Panc1 (cell line): ENCODE results near the gene COL1A2. TPM values are rescaled to one million over a fixed set of nuclear protein-coding genes. Genes with fewer than 3 reads are reported as not detected.

Source experiments
- ATAC-seq: fragments of 200-7000 bp; cut with Tn5 transposase; 2 replicates; pipeline ENCODE4 v1.9.1; 2020; ENCODE audit warnings: mild to moderate bottlenecking, moderate library complexity
- BruUV-seq: library from RNA; stranded (reverse); fragments of 400-500 nt; replicated peaks from 2 replicates; lab custom pipeline; 2021; lab: Mats Ljungman, UMichigan
- CTCF ChIA-PET: fragments of 300-600 bp; sonication (Branson Sonifier 250); formaldehyde crosslinking; loops from one replicate; lab custom pipeline; 2022; ENCODE audit warnings: antibody characterized with exemption; lab: Charles Lee
- POLR2A ChIA-PET: fragments of 300-600 bp; sonication (Branson Sonifier 250); formaldehyde crosslinking; loops from one replicate; lab custom pipeline; 2022; ENCODE audit warnings: antibody characterized with exemption; lab: Charles Lee
- DNase-seq: peaks from one replicate; pipeline ENCODE4 v3.0.0-alpha.2; 2010; ENCODE audit warnings: low read depth, low spot score
- H3K27ac ChIP-seq: 2 replicates; pipeline ENCODE4 v1.5.1; 2011; ENCODE audit warnings: mild to moderate bottlenecking, low read length, inconsistent platforms
- H3K27me3 ChIP-seq: fragments of 200-500 bp; sonication (Bioruptor generic); 2 replicates; pipeline ENCODE4 v1.6.0; 2014; ENCODE audit warnings: low read length, inconsistent platforms; ENCODE audit not compliant: control insufficient read depth, insufficient read depth
- H3K36me3 ChIP-seq: fragments of 200-500 bp; sonication (Bioruptor generic); 2 replicates; pipeline ENCODE4 v1.5.1; 2014; ENCODE audit warnings: inconsistent platforms, mild to moderate bottlenecking, low read length, moderate library complexity; ENCODE audit not compliant: control insufficient read depth, insufficient read depth
- H3K4me1 ChIP-seq: 2 replicates; pipeline ENCODE4 v1.5.1; 2011; ENCODE audit warnings: inconsistent platforms, mild to moderate bottlenecking, low read length, moderate library complexity; ENCODE audit not compliant: control insufficient read depth, insufficient read depth
- H3K4me3 ChIP-seq, 2 experiments: 2 replicates each; pipeline ENCODE4 v1.5.1; 2011 to 2012; ENCODE audit warnings: low read depth in 2 of 2, low read length in 2 of 2, mild to moderate bottlenecking in 2 of 2, inconsistent platforms in 1 of 2, moderate library complexity in 1 of 2
- H3K9me3 ChIP-seq: fragments of 200-500 bp; sonication (Bioruptor generic); 2 replicates; pipeline ENCODE4 v1.5.1; 2014; ENCODE audit warnings: low read depth, mild to moderate bottlenecking, inconsistent platforms, low read length, moderate library complexity; ENCODE audit not compliant: control insufficient read depth, insufficient read depth
- POLR2AphosphoS5 ChIP-seq: IDR thresholded peaks from 2 replicates; pipeline ENCODE4 v1.6.1; 2012; ENCODE audit warnings: mild to moderate bottlenecking, low read depth, low read length, moderate library complexity
- SIN3A ChIP-seq: IDR thresholded peaks from 2 replicates; pipeline ENCODE4 v1.6.1; 2012; ENCODE audit warnings: low read depth, mild to moderate bottlenecking, low read length, moderate library complexity, borderline replicate concordance; ENCODE audit not compliant: insufficient read depth
- TCF7L2 ChIP-seq: IDR thresholded peaks from 2 replicates; pipeline ENCODE4 v1.6.1; 2011; ENCODE audit warnings: mild to moderate bottlenecking, low read depth, low read length, inconsistent platforms
- in situ Hi-C: cut with HindIII; loops from 2 replicates; pipeline ENCODE4 v1.10.0; 2016; ENCODE audit warnings: low sequenced_read_pairs, low pct_unique_long_range_greater_than_20kb
- intact Hi-C: fragments of 100-400 bp; cut with micrococcal nuclease; formaldehyde crosslinking; loops from one replicate; pipeline ENCODE4 v1.10.0; 2022; ENCODE audit not compliant: unreplicated experiment
- total RNA-seq: library from RNA; stranded (reverse); gene quantifications from one replicate; pipeline ENCODE4 v1.2.1, GENCODE V29; 2021; ENCODE audit not compliant: unreplicated experiment
- TF ChIP-seq, protein P1 (sequence below): fragments of 450-650 bp; IDR thresholded peaks from 2 replicates; pipeline ENCODE4 v1.5.1; 2017; ENCODE audit warnings: mild to moderate bottlenecking
- TF ChIP-seq, protein P2 (sequence below), 2 experiments: IDR thresholded peaks; 2 replicates each; pipeline ENCODE4 v1.6.1; 2011 to 2012; ENCODE audit warnings: low read depth in 2 of 2, control low read depth in 1 of 2, low read length in 1 of 2, mild to moderate bottlenecking in 1 of 2, moderate library complexity in 1 of 2; ENCODE audit not compliant: insufficient read depth in 1 of 2

COL1A2 gene
- total RNA-seq, 1 experiment from 2014 or later: 1.3 TPM

DNA sequence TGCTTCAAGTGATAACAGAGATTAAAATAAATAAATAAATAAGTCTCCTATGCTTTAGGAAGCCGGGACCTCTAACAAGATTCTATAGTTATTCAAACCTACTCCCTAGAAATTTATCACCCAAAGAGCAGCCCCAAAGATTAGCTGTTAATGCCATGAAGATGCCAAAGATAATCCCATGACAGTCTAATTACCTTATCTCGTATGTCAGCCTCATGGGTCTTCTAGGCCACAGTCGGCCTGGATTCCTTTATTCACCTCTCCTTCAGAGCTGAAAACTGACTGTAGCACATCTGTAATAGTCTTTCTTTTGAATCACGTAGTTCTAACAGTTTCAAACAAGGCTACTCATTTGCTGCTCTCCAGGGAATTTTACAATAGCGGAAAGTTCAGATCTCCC, 24.2 kb downstream of the COL1A2 start:
- ChIA-PET POLR2A (no interaction called here), CTCF (no interaction called here)
- ATAC-seq (no peak), DNase-seq (no peak)
- intact Hi-C loops (no loop called here), in situ Hi-C loops (no loop called here)
- peaks cover 2% of the 10 kb centered on the region; the same call in 1 of the 2 replicates for H3K27me3 ChIP-seq
- H3K36me3 ChIP-seq: no peaks in the 10 kb centered on the region
- BruUV-seq: no TSS peak
- H3K4me1 ChIP-seq: no peaks in the 10 kb centered on the region
- H3K27ac ChIP-seq: no peak overlapping the region
- no peak overlapping the region for H3K4me3 ChIP-seq
- no peaks in the 10 kb centered on the region for H3K9me3 ChIP-seq
- no peak for TF ChIP-seq POLR2AphosphoS5

DNA sequence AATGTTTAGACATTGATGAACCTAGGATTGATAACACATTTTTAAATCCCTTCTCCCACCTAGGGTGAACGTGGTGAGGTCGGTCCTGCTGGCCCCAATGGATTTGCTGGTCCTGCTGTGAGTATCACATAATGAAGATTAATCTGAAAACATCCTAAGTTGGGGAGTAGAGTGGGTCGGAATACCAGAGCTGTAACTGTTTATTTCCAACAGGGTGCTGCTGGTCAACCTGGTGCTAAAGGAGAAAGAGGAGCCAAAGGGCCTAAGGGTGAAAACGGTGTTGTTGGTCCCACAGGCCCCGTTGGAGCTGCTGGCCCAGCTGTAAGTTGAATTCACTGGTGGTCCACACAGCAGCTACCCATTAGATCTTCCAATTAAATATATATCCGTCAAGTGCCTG, 25.6 kb downstream of the COL1A2 start:
- in situ Hi-C loops (no loop called here), intact Hi-C loops (no loop called here)
- Histone ChIP-seq H3K27me3 (no peaks in the 10 kb centered on the region), H3K4me1 (no peaks in the 10 kb centered on the region), H3K27ac (no peak overlapping the region), H3K9me3 (no peaks in the 10 kb centered on the region), H3K4me3 (no peak overlapping the region), H3K36me3 (no peaks in the 10 kb centered on the region)
- TF ChIP-seq, protein P1, sequence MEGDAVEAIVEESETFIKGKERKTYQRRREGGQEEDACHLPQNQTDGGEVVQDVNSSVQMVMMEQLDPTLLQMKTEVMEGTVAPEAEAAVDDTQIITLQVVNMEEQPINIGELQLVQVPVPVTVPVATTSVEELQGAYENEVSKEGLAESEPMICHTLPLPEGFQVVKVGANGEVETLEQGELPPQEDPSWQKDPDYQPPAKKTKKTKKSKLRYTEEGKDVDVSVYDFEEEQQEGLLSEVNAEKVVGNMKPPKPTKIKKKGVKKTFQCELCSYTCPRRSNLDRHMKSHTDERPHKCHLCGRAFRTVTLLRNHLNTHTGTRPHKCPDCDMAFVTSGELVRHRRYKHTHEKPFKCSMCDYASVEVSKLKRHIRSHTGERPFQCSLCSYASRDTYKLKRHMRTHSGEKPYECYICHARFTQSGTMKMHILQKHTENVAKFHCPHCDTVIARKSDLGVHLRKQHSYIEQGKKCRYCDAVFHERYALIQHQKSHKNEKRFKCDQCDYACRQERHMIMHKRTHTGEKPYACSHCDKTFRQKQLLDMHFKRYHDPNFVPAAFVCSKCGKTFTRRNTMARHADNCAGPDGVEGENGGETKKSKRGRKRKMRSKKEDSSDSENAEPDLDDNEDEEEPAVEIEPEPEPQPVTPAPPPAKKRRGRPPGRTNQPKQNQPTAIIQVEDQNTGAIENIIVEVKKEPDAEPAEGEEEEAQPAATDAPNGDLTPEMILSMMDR: no peak
- no peak for TF ChIP-seq TCF7L2
- TF ChIP-seq, protein P2, sequence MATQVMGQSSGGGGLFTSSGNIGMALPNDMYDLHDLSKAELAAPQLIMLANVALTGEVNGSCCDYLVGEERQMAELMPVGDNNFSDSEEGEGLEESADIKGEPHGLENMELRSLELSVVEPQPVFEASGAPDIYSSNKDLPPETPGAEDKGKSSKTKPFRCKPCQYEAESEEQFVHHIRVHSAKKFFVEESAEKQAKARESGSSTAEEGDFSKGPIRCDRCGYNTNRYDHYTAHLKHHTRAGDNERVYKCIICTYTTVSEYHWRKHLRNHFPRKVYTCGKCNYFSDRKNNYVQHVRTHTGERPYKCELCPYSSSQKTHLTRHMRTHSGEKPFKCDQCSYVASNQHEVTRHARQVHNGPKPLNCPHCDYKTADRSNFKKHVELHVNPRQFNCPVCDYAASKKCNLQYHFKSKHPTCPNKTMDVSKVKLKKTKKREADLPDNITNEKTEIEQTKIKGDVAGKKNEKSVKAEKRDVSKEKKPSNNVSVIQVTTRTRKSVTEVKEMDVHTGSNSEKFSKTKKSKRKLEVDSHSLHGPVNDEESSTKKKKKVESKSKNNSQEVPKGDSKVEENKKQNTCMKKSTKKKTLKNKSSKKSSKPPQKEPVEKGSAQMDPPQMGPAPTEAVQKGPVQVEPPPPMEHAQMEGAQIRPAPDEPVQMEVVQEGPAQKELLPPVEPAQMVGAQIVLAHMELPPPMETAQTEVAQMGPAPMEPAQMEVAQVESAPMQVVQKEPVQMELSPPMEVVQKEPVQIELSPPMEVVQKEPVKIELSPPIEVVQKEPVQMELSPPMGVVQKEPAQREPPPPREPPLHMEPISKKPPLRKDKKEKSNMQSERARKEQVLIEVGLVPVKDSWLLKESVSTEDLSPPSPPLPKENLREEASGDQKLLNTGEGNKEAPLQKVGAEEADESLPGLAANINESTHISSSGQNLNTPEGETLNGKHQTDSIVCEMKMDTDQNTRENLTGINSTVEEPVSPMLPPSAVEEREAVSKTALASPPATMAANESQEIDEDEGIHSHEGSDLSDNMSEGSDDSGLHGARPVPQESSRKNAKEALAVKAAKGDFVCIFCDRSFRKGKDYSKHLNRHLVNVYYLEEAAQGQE (IDR thresholded peaks at IDR 0.05; ENCODE audit: insufficient read depth in 1 of 2, low read depth in 2 of 2, low read length in 1 of 2): no peak
- no peak for TF ChIP-seq SIN3A
- TF ChIP-seq POLR2AphosphoS5: no peak
- ChIA-PET POLR2A (no interaction called here), CTCF (interaction anchor here (0.6 kb wide), 1 partner anchor 119 kb away, joined by 5 read pairs; no protein-coding TSS in a partner anchor)
- DNase-seq (no peak), ATAC-seq (no peak)
- BruUV-seq: no TSS peak

DNA sequence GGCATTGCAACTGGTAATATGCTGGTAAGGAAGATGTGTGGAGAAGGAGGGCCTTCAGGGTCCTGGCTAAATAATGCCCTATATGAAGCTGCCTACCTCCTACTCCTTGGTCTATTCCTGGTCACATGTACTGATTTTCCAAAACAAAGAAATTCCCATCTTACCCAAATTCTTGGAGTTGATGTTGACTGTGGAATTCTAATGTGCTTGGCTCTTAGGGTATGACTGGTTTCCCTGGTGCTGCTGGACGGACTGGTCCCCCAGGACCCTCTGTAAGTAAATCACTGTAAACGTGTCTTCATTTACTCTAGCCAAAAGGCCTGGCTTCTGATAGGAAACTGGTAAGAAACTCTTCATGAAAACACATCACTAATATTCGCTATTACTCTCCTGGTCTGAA, 27.0 kb downstream of the COL1A2 start:
- no peak for DNase-seq
- ATAC-seq: no peak
- Histone ChIP-seq H3K4me1 (no peaks in the 10 kb centered on the region), H3K36me3 (no peaks in the 10 kb centered on the region), H3K4me3 (no peak overlapping the region), H3K9me3 (no peaks in the 10 kb centered on the region), H3K27ac (no peak overlapping the region), H3K27me3 (no peaks in the 10 kb centered on the region)
- intact Hi-C loops: no loop called here
- TF ChIP-seq POLR2AphosphoS5 (no peak), TCF7L2 (no peak), SIN3A (no peak)
- TF ChIP-seq, protein P2 (IDR thresholded peaks at IDR 0.05; ENCODE audit: insufficient read depth in 1 of 2, low read depth in 2 of 2, low read length in 1 of 2): no peak
- TF ChIP-seq, protein P1: no peak
- ChIA-PET POLR2A (no interaction called here), CTCF (no interaction called here)
- in situ Hi-C loops: no loop called here
- BruUV-seq: no TSS peak
